Activated B cell treated with CpG ODN at 0.5 μM for 24 hours (primary cell): Measurements from ENCODE around the gene EDC4. TPM values are rescaled to one million over a fixed set of nuclear protein-coding genes. Genes with fewer than 3 reads are reported as not detected.

Experiments
- ATAC-seq: fragments of 200-7000 bp; cut with Tn5 transposase; one replicate; pipeline ENCODE4 v1.10.0; 2021; ENCODE audit warnings: low read depth, mild to moderate bottlenecking, moderate library complexity
- CTCF ChIA-PET: fragments of 350-600 bp; sonication (Branson Sonifier 250); formaldehyde crosslinking; loops from one replicate; lab custom pipeline; 2021; ENCODE audit warnings: antibody characterized with exemption; lab: Charles Lee
- POLR2A ChIA-PET: fragments of 350-600 bp; sonication (Branson Sonifier 250); formaldehyde crosslinking; loops from one replicate; lab custom pipeline; 2021; ENCODE audit warnings: antibody characterized with exemption; lab: Charles Lee
- DNase-seq: peaks from one replicate; pipeline ENCODE4 v3.0.0; 2022
- H3K27ac Mint-ChIP-seq: one replicate; pipeline ENCODE4 v1.8.0; 2020; ENCODE audit warnings: mixed read lengths
- H3K27me3 Mint-ChIP-seq: one replicate; pipeline ENCODE4 v1.8.0; 2021; ENCODE audit warnings: mixed read lengths
- H3K36me3 Mint-ChIP-seq: one replicate; pipeline ENCODE4 v1.8.0; 2021; ENCODE audit warnings: low read depth, mixed read lengths
- H3K4me1 Mint-ChIP-seq: one replicate; pipeline ENCODE4 v1.8.0; 2021; ENCODE audit warnings: mixed read lengths
- H3K4me3 Mint-ChIP-seq: one replicate; pipeline ENCODE4 v1.8.0; 2020; ENCODE audit warnings: mild to moderate bottlenecking, mixed read lengths
- H3K9me3 Mint-ChIP-seq: one replicate; pipeline ENCODE4 v1.8.0; 2020; ENCODE audit warnings: mixed read lengths
- intact Hi-C: fragments of 100-400 bp; cut with micrococcal nuclease; formaldehyde crosslinking; loops from one replicate; pipeline ENCODE4 v1.15.1; 2024
- total RNA-seq: library from RNA; stranded (reverse); gene quantifications from 2 replicates; pipeline ENCODE4 v1.2.3, GENCODE V29; 2022
- TF ChIP-seq, protein P1 (sequence below): fragments of 200-600 bp; IDR thresholded peaks from one replicate; pipeline ENCODE4 v1.8.0; 2022; ENCODE audit warnings: antibody characterized with exemption, mild to moderate bottlenecking

EDC4 gene
- total RNA-seq, 1 donor from 2014 or later, result 71.5 TPM

GRCh38 chr16:67874372-67874771 is 1.5 kb downstream of the EDC4 start:
- H3K4me3 Mint-ChIP-seq, result peak overlapping the region; percentile 90
- POLR2A ChIA-PET, result interaction anchor here (0.6 kb wide), 1 partner anchor 73 kb away, joined by 4 read pairs; no protein-coding TSS in a partner anchor
- H3K27me3 Mint-ChIP-seq, result no peaks in the 10 kb centered on the region
- H3K27ac Mint-ChIP-seq, result peak overlapping the region; percentile 74
- peaks cover 50% of the 10 kb centered on the region for H3K36me3 Mint-ChIP-seq
- H3K4me1 Mint-ChIP-seq, result peaks cover 36% of the 10 kb centered on the region
- no peak for DNase-seq
- TF ChIP-seq, protein P1, sequence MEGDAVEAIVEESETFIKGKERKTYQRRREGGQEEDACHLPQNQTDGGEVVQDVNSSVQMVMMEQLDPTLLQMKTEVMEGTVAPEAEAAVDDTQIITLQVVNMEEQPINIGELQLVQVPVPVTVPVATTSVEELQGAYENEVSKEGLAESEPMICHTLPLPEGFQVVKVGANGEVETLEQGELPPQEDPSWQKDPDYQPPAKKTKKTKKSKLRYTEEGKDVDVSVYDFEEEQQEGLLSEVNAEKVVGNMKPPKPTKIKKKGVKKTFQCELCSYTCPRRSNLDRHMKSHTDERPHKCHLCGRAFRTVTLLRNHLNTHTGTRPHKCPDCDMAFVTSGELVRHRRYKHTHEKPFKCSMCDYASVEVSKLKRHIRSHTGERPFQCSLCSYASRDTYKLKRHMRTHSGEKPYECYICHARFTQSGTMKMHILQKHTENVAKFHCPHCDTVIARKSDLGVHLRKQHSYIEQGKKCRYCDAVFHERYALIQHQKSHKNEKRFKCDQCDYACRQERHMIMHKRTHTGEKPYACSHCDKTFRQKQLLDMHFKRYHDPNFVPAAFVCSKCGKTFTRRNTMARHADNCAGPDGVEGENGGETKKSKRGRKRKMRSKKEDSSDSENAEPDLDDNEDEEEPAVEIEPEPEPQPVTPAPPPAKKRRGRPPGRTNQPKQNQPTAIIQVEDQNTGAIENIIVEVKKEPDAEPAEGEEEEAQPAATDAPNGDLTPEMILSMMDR, result no peak
- H3K9me3 Mint-ChIP-seq, result no peaks in the 10 kb centered on the region
- ATAC-seq, result no peak
- CTCF ChIA-PET, result interaction anchor here (1.0 kb wide), 1 partner anchor 9 kb away, joined by 4 read pairs; no protein-coding TSS in a partner anchor
- intact Hi-C loops, result no loop called here

GRCh38 chr16:67877064-67877463 is 4.2 kb downstream of the EDC4 start:
- CTCF ChIA-PET, result no interaction called here
- Mint-ChIP-seq H3K4me3 (no peak overlapping the region), H3K9me3 (no peaks in the 10 kb centered on the region), H3K36me3 (peaks cover 62% of the 10 kb centered on the region), H3K27me3 (no peaks in the 10 kb centered on the region), H3K4me1 (peaks cover 35% of the 10 kb centered on the region), H3K27ac (no peak overlapping the region)
- no peak for ATAC-seq
- POLR2A ChIA-PET, result no interaction called here
- intact Hi-C loops, result no loop called here
- no peak for DNase-seq
- TF ChIP-seq, protein P1, result no peak

- intact Hi-C loops, result no loop called here
- no peak overlapping the region for H3K27ac Mint-ChIP-seq
- ATAC-seq, result no peak
- no peaks in the 10 kb centered on the region for H3K9me3 Mint-ChIP-seq
- peaks cover 72% of the 10 kb centered on the region for H3K36me3 Mint-ChIP-seq
- no peak for DNase-seq
- ChIA-PET POLR2A (no interaction called here), CTCF (no interaction called here)
- no peak overlapping the region for H3K4me3 Mint-ChIP-seq
- no peaks in the 10 kb centered on the region for H3K27me3 Mint-ChIP-seq
- TF ChIP-seq, protein P1, result no peak
- peaks cover 26% of the 10 kb centered on the region for H3K4me1 Mint-ChIP-seq
Observed at GRCh38 chr16:67878232-67878631, 5.4 kb downstream of the EDC4 start.

GRCh38 chr16:67878846-67879245 is 6.0 kb downstream of the EDC4 start:
- intact Hi-C loops, result no loop called here
- DNase-seq (no peak), ATAC-seq (no peak)
- Mint-ChIP-seq H3K4me1 (peaks cover 22% of the 10 kb centered on the region), H3K27ac (no peak overlapping the region), H3K36me3 (peaks cover 78% of the 10 kb centered on the region), H3K4me3 (no peak overlapping the region), H3K27me3 (no peaks in the 10 kb centered on the region), H3K9me3 (no peaks in the 10 kb centered on the region)
- ChIA-PET CTCF (interaction anchor here (0.7 kb wide), 1 partner anchor 62 kb away, joined by 5 read pairs; no protein-coding TSS in a partner anchor), POLR2A (no interaction called here)
- TF ChIP-seq, protein P1, result no peak

- H3K36me3 Mint-ChIP-seq, result peaks cover 85% of the 10 kb centered on the region
- ChIA-PET CTCF (interaction anchor here (0.7 kb wide), 1 partner anchor 63 kb away, joined by 5 read pairs; no protein-coding TSS in a partner anchor), POLR2A (interaction anchor here (0.5 kb wide), 1 partner anchor 57 kb away, joined by 3 read pairs; no protein-coding TSS in a partner anchor)
- DNase-seq (no peak), ATAC-seq (no peak)
- intact Hi-C loops, result no loop called here
- H3K27me3 Mint-ChIP-seq, result no peaks in the 10 kb centered on the region
- TF ChIP-seq, protein P1, result no peak
- H3K9me3 Mint-ChIP-seq, result no peaks in the 10 kb centered on the region
- H3K4me3 Mint-ChIP-seq, result no peak overlapping the region
- peaks cover 16% of the 10 kb centered on the region for H3K4me1 Mint-ChIP-seq
- H3K27ac Mint-ChIP-seq, result no peak overlapping the region
Observed at GRCh38 chr16:67879462-67879861, 6.6 kb downstream of the EDC4 start.
